Measurements from ENCODE around the gene EVA1B.
A peak's percentile ranks its signal among the peaks of the same experiment; 100 is the strongest.

Gene EVA1B

DNA sequence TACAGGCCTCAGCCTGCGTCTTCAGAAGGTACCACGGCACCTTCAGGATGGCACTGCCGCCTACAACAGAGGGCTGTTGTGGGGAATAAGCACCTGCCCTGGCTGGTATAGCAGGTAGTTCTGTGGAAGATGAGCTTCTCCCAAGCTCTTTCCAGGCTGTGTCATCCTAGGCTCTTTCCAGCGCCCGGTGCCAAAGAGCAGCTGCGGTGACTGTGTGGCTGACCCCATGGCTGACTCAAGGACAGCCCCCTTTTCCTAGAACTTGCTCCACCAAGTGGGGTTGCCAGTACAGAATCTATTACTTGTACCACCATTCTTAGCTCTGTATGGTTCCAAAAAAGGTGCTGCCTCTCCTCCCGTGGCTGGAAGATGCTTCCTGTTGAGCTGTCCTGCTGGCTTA is 21.9 kb upstream of the EVA1B start:
- TF ChIP-seq, protein P1, sequence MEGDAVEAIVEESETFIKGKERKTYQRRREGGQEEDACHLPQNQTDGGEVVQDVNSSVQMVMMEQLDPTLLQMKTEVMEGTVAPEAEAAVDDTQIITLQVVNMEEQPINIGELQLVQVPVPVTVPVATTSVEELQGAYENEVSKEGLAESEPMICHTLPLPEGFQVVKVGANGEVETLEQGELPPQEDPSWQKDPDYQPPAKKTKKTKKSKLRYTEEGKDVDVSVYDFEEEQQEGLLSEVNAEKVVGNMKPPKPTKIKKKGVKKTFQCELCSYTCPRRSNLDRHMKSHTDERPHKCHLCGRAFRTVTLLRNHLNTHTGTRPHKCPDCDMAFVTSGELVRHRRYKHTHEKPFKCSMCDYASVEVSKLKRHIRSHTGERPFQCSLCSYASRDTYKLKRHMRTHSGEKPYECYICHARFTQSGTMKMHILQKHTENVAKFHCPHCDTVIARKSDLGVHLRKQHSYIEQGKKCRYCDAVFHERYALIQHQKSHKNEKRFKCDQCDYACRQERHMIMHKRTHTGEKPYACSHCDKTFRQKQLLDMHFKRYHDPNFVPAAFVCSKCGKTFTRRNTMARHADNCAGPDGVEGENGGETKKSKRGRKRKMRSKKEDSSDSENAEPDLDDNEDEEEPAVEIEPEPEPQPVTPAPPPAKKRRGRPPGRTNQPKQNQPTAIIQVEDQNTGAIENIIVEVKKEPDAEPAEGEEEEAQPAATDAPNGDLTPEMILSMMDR (IDR thresholded peaks at IDR 0.05; ENCODE audit: low read depth, low read length): no peak
- DNase-seq (ENCODE audit: extremely low read depth, low read depth): no peak

DNA sequence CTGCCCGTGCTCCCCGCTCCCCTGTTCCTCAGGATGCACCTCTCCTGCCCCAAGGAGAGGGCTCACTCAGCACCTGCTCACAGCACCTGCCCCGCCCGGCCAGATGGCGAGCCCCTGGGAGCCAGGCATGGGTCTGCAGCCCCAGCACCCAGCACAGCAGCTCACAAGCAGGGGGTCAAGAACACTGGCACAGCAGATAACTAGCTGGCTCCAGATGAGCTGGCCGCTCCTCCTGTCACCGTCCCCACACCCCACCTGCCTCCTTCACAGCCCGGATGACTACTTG is 20.9 kb upstream of the EVA1B start:
- TF ChIP-seq, protein P1 (IDR thresholded peaks at IDR 0.05; ENCODE audit: low read depth, low read length): no peak
- no peak for DNase-seq (ENCODE audit: extremely low read depth, low read depth)

DNA sequence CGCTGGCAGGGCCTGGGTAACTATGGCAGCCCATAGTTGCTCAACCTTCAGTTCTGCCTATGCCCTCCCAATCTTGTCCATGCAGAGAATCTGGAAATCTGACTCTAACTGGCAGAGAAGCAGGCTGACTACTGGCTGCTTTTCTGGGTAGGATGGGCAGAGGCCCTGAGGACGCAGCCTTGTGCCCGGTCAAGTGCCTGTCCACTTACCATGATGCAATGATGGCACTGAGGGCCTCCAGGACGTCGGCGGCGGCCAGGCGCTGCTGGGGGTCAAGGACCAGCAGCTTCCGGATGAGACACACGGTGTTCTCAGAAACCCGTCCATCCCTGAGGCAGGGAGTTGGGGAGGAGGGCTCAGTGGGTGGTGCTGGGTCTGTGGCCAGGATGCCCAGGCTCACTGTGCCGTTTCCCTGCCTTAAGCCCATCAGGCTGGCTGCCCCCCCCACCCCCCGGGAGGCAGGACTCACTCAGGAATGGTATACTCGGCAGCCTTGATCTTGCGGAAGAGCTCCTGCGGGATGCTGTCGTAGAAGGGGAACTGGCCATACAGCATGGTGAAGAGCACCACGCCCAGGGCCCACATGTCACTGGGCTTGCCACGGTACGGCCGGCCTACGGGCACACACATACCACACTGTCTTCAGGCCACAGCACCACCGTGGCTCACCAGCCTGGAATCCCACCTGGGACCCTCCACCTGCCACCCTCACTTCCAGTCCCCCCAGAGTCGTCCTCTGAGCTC is 20.4 kb upstream of the EVA1B start:
- TF ChIP-seq, protein P1 (IDR thresholded peaks at IDR 0.05; ENCODE audit: low read depth, low read length): no peak
- DNase-seq (ENCODE audit: extremely low read depth, low read depth): no peak

DNA sequence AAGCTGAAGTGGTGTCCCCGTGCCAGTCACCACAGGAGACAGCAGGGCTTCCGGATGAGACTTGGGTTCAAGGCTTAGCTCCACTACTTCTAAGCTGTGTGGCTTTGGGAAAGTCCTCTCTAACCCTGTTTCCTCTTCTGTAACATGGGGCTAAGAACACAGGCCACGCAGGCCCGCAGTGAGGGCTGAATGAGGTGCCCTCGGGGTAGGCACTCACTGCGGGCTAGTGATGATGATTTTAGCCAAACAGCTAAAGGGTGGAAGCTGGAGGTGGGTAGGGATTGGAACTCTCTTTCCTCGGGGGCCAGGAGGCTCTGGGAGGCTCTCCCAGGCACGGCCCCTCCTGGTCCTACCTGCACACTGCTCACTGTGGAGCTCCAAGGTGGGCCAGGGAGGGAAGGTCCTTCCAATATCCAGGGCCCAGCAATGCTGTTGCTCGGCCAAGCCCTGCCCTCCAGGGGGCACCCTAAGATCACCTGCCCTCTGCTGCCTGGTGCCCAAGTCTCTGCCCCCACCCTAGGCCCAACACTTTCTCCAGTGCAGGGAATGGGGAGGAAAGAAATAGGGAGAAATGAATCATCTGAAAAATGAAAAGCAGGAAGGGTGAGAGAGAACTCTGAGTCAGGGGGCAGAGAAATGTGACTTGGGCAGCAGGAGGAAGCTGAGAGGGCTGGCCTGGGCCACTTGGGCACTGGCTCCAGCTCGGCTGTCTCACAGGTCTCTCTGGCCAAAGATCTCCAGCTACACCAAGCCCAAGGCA is 19.2 kb upstream of the EVA1B start:
- TF ChIP-seq, protein P1 (IDR thresholded peaks at IDR 0.05; ENCODE audit: low read depth, low read length): peak; percentile 70
- no peak for DNase-seq (ENCODE audit: extremely low read depth, low read depth)

DNA sequence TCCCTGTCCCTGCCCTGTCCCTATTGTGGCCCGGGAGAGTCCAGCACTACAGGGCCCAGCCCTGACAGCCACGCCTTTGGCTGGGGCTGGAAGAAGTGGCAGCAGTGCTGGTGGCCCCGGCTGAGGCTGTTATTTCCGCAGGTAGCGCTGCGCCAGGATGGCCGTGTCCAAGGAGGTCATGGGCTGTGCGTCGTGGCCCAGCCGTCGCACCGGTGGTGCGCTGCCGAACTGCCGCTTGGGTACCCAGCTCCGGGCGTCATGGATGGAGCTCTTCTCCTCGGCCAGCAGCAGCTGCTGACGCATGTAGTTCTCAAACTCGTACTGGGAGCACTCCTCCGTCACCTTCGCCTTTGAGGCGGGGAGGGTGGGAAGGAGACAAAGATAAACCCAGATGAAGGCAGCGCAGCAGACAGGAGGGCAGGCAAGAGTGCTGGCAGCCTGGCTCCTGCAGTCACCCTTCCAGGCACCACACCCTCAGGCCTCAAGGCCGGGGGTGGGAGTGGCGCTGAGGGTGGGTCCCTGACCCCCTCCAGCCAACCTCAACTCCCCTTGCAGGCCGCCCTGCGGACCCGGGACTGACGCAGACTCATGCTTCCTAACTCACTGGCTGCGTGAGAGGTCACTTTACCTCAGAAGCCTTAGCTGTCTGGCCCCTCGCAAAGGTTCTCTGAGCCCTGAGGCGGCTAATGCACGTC is 18.3 kb upstream of the EVA1B start:
- no peak for DNase-seq (ENCODE audit: extremely low read depth, low read depth)
- TF ChIP-seq, protein P1 (IDR thresholded peaks at IDR 0.05; ENCODE audit: low read depth, low read length): no peak

DNA sequence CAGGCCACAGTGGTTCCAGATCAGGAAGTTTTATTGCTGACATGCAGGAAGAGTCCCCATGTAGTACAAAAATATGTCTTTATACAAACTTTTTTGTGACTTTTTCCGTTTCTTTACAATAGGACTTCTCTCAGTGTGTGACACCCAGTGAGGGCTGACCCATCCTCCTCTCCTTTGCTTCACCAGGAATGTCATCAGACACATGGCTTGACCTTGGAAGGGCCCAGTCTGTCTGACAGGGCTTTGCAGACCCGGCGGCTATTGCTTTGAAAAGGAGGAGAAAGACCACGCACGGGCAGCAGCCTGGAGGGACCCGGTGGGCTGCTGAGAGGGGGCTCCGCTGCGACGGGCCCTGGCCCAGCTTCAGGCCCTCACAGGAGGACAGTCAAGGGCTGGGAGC is 16.2 kb upstream of the EVA1B start:
- TF ChIP-seq, protein P1 (IDR thresholded peaks at IDR 0.05; ENCODE audit: low read depth, low read length): no peak
- no peak for DNase-seq (ENCODE audit: extremely low read depth, low read depth)

DNA sequence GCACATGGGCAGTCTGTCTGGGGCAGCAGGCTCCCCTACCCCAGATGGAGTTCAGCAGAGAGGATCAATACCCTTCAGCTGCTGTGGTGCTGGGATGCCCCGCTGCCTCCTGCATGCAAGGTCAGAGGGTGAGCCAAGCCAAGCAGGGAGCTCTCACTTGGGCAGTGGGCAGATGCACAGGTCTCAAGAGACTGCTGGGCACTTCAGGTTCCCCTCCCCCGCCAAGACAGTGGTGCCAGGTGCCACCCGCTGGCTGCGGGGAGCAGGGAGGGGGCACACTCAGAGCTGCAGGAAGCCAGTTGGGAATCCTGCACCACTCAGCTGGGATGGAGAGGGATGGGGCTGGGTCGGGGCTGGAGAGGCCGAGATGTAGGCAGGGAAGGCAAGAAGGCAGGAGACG is 15.8 kb upstream of the EVA1B start:
- TF ChIP-seq, protein P1 (IDR thresholded peaks at IDR 0.05; ENCODE audit: low read depth, low read length): no peak
- no peak for DNase-seq (ENCODE audit: extremely low read depth, low read depth)

Measured in AG09319 (cell line).